Psoas muscle (tissue), 8 donors: ENCODE data around the gene NXT1. TPM values are rescaled to one million over a fixed set of nuclear protein-coding genes. Genes with fewer than 3 reads are reported as not detected.
A peak's percentile ranks its signal among the peaks of the same experiment; 100 is the strongest.

Experiments
- ATAC-seq, 4 donors: fragments of 200-7000 bp; cut with Tn5 transposase; one replicate each; pipeline ENCODE4 v1.9.1; 2020; ENCODE audit warnings: moderate library complexity in 3 of 4, mild to moderate bottlenecking in 2 of 4
- DNase-seq, 2 donors: peaks; one replicate each; pipeline ENCODE4 v3.0.0-alpha.2; 2020
- H3K27ac ChIP-seq: fragments of 200-600 bp; one replicate; pipeline ENCODE4 v1.8.0; 2022
- H3K27me3 ChIP-seq, 3 donors: fragments of 200-600 bp in 1 of 3; one replicate each; pipeline versions ENCODE4 v1.6.1 to v1.8.0; 2013 to 2022; ENCODE audit warnings: low read length in 2 of 3, mild to moderate bottlenecking in 2 of 3, moderate library complexity in 1 of 3; ENCODE audit not compliant: insufficient read depth in 3 of 3
- H3K36me3 ChIP-seq, 2 donors: fragments of 200-600 bp in 1 of 2; one replicate each; pipeline versions ENCODE4 v1.6.1 to v1.8.0; 2013 to 2022; ENCODE audit warnings: low read depth in 1 of 2, mild to moderate bottlenecking in 1 of 2, moderate library complexity in 1 of 2; ENCODE audit not compliant: insufficient read depth in 1 of 2
- H3K4me1 ChIP-seq: fragments of 200-600 bp; one replicate; pipeline ENCODE4 v1.8.0; 2022
- H3K4me3 ChIP-seq: fragments of 200-600 bp; one replicate; pipeline ENCODE4 v1.8.0; 2022; ENCODE audit warnings: mild to moderate bottlenecking
- H3K9me3 ChIP-seq: fragments of 200-600 bp; one replicate; pipeline ENCODE4 v1.8.0; 2022
- WGBS, 3 donors: extraction: QIAGEN DNeasy Blood & Tissue Kit; methylation state at CpG; one replicate each; pipeline versions ENCODE4 v1.1.6 to v1.1.7; 2013; 5-methylcytosine and 5-hydroxymethylcytosine counted together
- intact Hi-C, 2 donors: fragments of 100-400 bp; cut with DNase I; formaldehyde crosslinking; loops; one replicate each; pipeline versions ENCODE4 v1.11.0 to v1.14.2; 2022
- polyA plus RNA-seq, 3 donors: library from polyadenylated mRNA; stranded (reverse); fragments of 200-250 nt; gene quantifications; one replicate each; pipeline ENCODE4 v1.2.3, GENCODE V29; 2013
- total RNA-seq, 4 donors: library from RNA; stranded (reverse); fragmentation: NEBNext Ultra II Directional in 2 of 4; extraction: Animal tissue kit (Norgen Biotek cat#: 25700) in 2 of 4; gene quantifications; one replicate each; pipeline versions ENCODE4 v1.2.1 to v1.2.4, GENCODE V29; 2021 to 2023
- TF ChIP-seq, protein P1 (sequence below): fragments of 200-600 bp; IDR thresholded peaks from one replicate; pipeline ENCODE4 v1.8.0; 2022; ENCODE audit warnings: antibody characterized with exemption
- donor health status: healthy with polysubstance abuse.
- donor health status: DM: no; HTN: no; CAD: no; lungs with moderate emphysema.
- donor health status: Bipolar disorder and iron deficiency.
- donor health status: healthy.
- donor health status: DM: yes; HTN: yes; CAD: no.
- donor health status: DM: no; HTN: no; CAD: no.
- donor health status: DM: no; HTN: no; CAD: no.
- donor health status: DM: yes; HTN: yes; CAD: no.

NXT1 gene
- total and polyA plus RNA-seq, 7 donors, result 6.7 to 29.9 (median 11.4) TPM

GRCh38 chr20:23315099-23315498 lies 35.5 kb upstream of the NXT1 start:
- no peaks in the 10 kb centered on the region for H3K36me3 ChIP-seq
- TF ChIP-seq, protein P1, sequence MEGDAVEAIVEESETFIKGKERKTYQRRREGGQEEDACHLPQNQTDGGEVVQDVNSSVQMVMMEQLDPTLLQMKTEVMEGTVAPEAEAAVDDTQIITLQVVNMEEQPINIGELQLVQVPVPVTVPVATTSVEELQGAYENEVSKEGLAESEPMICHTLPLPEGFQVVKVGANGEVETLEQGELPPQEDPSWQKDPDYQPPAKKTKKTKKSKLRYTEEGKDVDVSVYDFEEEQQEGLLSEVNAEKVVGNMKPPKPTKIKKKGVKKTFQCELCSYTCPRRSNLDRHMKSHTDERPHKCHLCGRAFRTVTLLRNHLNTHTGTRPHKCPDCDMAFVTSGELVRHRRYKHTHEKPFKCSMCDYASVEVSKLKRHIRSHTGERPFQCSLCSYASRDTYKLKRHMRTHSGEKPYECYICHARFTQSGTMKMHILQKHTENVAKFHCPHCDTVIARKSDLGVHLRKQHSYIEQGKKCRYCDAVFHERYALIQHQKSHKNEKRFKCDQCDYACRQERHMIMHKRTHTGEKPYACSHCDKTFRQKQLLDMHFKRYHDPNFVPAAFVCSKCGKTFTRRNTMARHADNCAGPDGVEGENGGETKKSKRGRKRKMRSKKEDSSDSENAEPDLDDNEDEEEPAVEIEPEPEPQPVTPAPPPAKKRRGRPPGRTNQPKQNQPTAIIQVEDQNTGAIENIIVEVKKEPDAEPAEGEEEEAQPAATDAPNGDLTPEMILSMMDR, result no peak
- ATAC-seq (peak in 2 of 4 donors; percentile 59 to 80), DNase-seq (peak in 1 of 2 donors; percentile 61)
- no peaks in the 10 kb centered on the region for H3K4me1 ChIP-seq
- intact Hi-C loops, result no loop called here
- no peak overlapping the region for H3K4me3 ChIP-seq
- H3K27me3 ChIP-seq, result no peaks in the 10 kb centered on the region
- no peak overlapping the region for H3K27ac ChIP-seq
- H3K9me3 ChIP-seq, result no peaks in the 10 kb centered on the region
- WGBS, 3 donors, result 33 to 55% (median 35%) methylated on average over 9 of the region's 9 CpGs

GRCh38 chr20:23316626-23317025 lies 34.0 kb upstream of the NXT1 start:
- Histone ChIP-seq H3K27ac (no peak overlapping the region), H3K9me3 (no peaks in the 10 kb centered on the region), H3K27me3 (peaks cover 0 to 2% (median 0%) of the 10 kb centered on the region in 3 donors), H3K4me3 (no peak overlapping the region), H3K36me3 (no peaks in the 10 kb centered on the region), H3K4me1 (no peaks in the 10 kb centered on the region)
- 92 to 98% (median 95%) methylated on average over 3 of the region's 3 CpGs for WGBS, 3 donors
- intact Hi-C loops, result no loop called here
- TF ChIP-seq, protein P1, result no peak
- ATAC-seq (no peak), DNase-seq (no peak)

GRCh38 chr20:23317081-23317480 lies 33.5 kb upstream of the NXT1 start:
- H3K36me3 ChIP-seq, result no peaks in the 10 kb centered on the region
- no peak overlapping the region for H3K4me3 ChIP-seq
- intact Hi-C loops, result no loop called here
- H3K9me3 ChIP-seq, result no peaks in the 10 kb centered on the region
- H3K4me1 ChIP-seq, result no peaks in the 10 kb centered on the region
- ATAC-seq (no peak), DNase-seq (no peak)
- TF ChIP-seq, protein P1, result no peak
- WGBS, 3 donors, result 79 to 91% (median 84%) methylated on average over 5 of the region's 5 CpGs
- no peak overlapping the region for H3K27ac ChIP-seq
- H3K27me3 ChIP-seq, result peaks cover 0 to 2% (median 0%) of the 10 kb centered on the region in 3 donors

GRCh38 chr20:23318347-23318746 lies 32.2 kb upstream of the NXT1 start:
- WGBS, 3 donors, result 86 to 91% (median 86%) methylated on average over 5 of the region's 5 CpGs
- ATAC-seq, result no peak
- Histone ChIP-seq H3K36me3 (no peaks in the 10 kb centered on the region), H3K4me1 (no peaks in the 10 kb centered on the region), H3K9me3 (no peaks in the 10 kb centered on the region), H3K4me3 (no peak overlapping the region), H3K27ac (no peak overlapping the region), H3K27me3 (peaks cover 0 to 2% (median 0%) of the 10 kb centered on the region in 3 donors)
- intact Hi-C loops, result no loop called here
- TF ChIP-seq, protein P1, result no peak
- DNase-seq, result no peak

DNA sequence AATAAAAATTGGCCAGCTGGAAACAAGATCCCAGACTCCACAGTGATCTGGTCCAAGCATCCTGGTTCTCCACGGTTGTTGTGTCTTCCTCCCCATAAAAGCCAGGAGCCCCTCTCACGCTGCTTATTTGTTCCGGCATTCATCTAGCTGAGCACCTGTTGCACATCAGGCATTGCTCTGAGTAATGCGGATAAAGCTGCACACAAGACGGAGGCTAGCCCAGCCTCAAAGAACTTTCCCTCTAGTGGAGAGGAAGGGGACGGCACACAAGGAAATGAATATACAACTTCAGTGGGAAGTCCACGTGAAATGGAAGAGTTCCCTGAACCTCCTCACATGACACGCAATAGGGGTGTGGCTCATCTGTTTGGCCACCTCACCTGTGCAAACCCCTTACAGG lies 30.3 kb upstream of the NXT1 start:
- Histone ChIP-seq H3K36me3 (no peaks in the 10 kb centered on the region), H3K27ac (no peak overlapping the region), H3K4me1 (no peaks in the 10 kb centered on the region), H3K4me3 (no peak overlapping the region), H3K27me3 (peaks cover 0 to 2% (median 0%) of the 10 kb centered on the region in 3 donors), H3K9me3 (no peaks in the 10 kb centered on the region)
- TF ChIP-seq, protein P1, result no peak
- WGBS, 3 donors, result 43 to 65% (median 49%) methylated on average over 8 of the region's 8 CpGs
- DNase-seq, result no peak
- ATAC-seq, result no peak
- intact Hi-C loops, result no loop called here
